ENCODE data around the gene SESN3. TPM values are rescaled to one million over a fixed set of nuclear protein-coding genes. Genes with fewer than 3 reads are reported as not detected.

The SESN3 gene
- total and polyA plus RNA-seq, 2 experiments from 2014 or later, result 3.9 to 27.7 TPM

GRCh38 chr11:95262994-95263765, 32.2 kb upstream of the SESN3 start:
- no peaks in the 10 kb centered on the region for H3K27me3 ChIP-seq
- peaks cover 13% of the 10 kb centered on the region for H3K4me1 ChIP-seq (ENCODE audit: low read depth)
- H3K4me3 ChIP-seq, result no peak overlapping the region
- H3K36me3 ChIP-seq, result no peaks in the 10 kb centered on the region
- no peak for DNase-seq (ENCODE audit: low read depth in 1 of 2, low spot score in 1 of 2)
- H3K27ac ChIP-seq, result no peak overlapping the region
- H3K9me3 ChIP-seq (ENCODE audit: low read depth), result no peaks in the 10 kb centered on the region
- TF ChIP-seq CTCF (IDR thresholded peaks at IDR 0.05; ENCODE audit: low read depth, low read length), result no peak

- no peak for TF ChIP-seq CTCF (IDR thresholded peaks at IDR 0.05; ENCODE audit: low read depth, low read length)
- DNase-seq (ENCODE audit: low read depth in 1 of 2, low spot score in 1 of 2), result no peak
- Histone ChIP-seq H3K27ac (no peak overlapping the region), H3K9me3 (ENCODE audit: low read depth) (no peaks in the 10 kb centered on the region), H3K4me3 (no peak overlapping the region), H3K4me1 (ENCODE audit: low read depth) (peaks cover 4% of the 10 kb centered on the region), H3K27me3 (no peaks in the 10 kb centered on the region), H3K36me3 (no peaks in the 10 kb centered on the region)
Observed at GRCh38 chr11:95257456-95257971, 26.5 kb upstream of the SESN3 start.

GRCh38 chr11:95256321-95256779, 25.3 kb upstream of the SESN3 start:
- Histone ChIP-seq H3K27me3 (no peaks in the 10 kb centered on the region), H3K27ac (no peak overlapping the region), H3K4me3 (no peak overlapping the region), H3K4me1 (ENCODE audit: low read depth) (peaks cover 4% of the 10 kb centered on the region), H3K36me3 (no peaks in the 10 kb centered on the region), H3K9me3 (ENCODE audit: low read depth) (no peaks in the 10 kb centered on the region)
- TF ChIP-seq CTCF (IDR thresholded peaks at IDR 0.05; ENCODE audit: low read depth, low read length), result no peak
- DNase-seq (ENCODE audit: low read depth in 1 of 2, low spot score in 1 of 2), result peak in 1 of 2 donors; percentile 82

- no peak for DNase-seq (ENCODE audit: low read depth in 1 of 2, low spot score in 1 of 2)
- no peak for TF ChIP-seq CTCF (IDR thresholded peaks at IDR 0.05; ENCODE audit: low read depth, low read length)
- H3K4me3 ChIP-seq, result no peak overlapping the region
Observed at GRCh38 chr11:95255251-95256145, 24.5 kb upstream of the SESN3 start.

GRCh38 chr11:95254716-95255115, 23.7 kb upstream of the SESN3 start:
- H3K9me3 ChIP-seq (ENCODE audit: low read depth), result no peaks in the 10 kb centered on the region
- no peak for DNase-seq (ENCODE audit: low read depth in 1 of 2, low spot score in 1 of 2)
- H3K4me1 ChIP-seq (ENCODE audit: low read depth), result peaks cover 4% of the 10 kb centered on the region
- no peaks in the 10 kb centered on the region for H3K27me3 ChIP-seq
- H3K27ac ChIP-seq, result no peak overlapping the region
- no peak overlapping the region for H3K4me3 ChIP-seq
- TF ChIP-seq CTCF (IDR thresholded peaks at IDR 0.05; ENCODE audit: low read depth, low read length), result no peak
- no peaks in the 10 kb centered on the region for H3K36me3 ChIP-seq

More at GRCh38 chr11:95255251-95256145, 24.5 kb upstream of the SESN3 start:
- peaks cover 4% of the 10 kb centered on the region for H3K4me1 ChIP-seq (ENCODE audit: low read depth)
- H3K27me3 ChIP-seq, result no peaks in the 10 kb centered on the region
- H3K9me3 ChIP-seq (ENCODE audit: low read depth), result no peaks in the 10 kb centered on the region
- H3K27ac ChIP-seq, result no peak overlapping the region
- H3K36me3 ChIP-seq, result no peaks in the 10 kb centered on the region

All from cardiac muscle cell (in vitro differentiated cells and primary cell).